ENCODE measurements around the gene CD19.
"Not testable (repeated sequence)": the region's sequence is repeated elsewhere in the genome, so short reads cannot be mapped to it uniquely, and the experiment has no call there.

Gene CD19

DNA sequence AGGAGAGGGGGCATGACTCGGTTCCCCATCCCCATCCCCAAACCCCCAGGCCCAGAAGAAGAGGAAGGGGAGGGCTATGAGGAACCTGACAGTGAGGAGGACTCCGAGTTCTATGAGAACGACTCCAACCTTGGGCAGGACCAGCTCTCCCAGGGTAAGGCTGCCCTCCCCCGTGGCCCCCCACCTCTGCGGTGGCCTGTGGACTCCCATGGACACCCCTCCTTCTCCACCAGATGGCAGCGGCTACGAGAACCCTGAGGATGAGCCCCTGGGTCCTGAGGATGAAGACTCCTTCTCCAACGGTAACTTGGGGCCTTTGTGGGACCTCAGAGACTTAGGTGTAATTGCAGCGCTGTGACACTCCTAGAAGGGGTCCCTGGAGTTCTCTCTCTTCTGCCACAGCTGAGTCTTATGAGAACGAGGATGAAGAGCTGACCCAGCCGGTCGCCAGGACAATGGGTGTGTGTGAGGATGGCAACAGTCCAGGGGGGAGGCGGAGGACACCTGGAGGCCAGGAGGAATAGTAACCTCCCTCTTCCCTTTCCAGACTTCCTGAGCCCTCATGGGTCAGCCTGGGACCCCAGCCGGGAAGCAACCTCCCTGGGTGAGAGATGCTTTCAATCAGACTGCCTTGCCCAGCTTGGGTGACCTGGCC is 5.6 kb downstream of the CD19 start:
- DNase-seq: no peak

GRCh38 chr16:28938721-28939120 is 7.0 kb downstream of the CD19 start:
- no peak for DNase-seq

DNA sequence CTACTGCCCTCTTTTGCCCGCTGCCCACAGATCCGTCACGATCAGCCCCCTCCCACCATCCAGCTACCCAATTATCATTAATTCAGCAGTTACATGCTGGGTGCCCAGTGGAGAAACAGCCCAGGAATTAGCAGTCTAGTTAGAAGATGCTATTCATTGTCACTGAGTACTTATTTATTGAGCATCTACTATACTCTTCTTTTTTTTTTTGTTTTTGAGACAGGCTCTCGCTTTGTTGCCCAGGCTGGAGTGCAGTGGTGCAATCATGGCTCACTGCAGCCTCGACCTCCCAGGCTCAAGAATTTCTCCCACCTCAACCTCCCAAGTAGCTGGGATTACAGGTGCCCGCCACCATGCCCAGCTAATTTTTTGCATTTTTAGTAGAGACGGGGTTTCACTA is 8.1 kb downstream of the CD19 start:
- DNase-seq: not testable (repeated sequence)

GRCh38 chr16:28943281-28943680 is 11.5 kb downstream of the CD19 start:
- DNase-seq: no peak

DNA sequence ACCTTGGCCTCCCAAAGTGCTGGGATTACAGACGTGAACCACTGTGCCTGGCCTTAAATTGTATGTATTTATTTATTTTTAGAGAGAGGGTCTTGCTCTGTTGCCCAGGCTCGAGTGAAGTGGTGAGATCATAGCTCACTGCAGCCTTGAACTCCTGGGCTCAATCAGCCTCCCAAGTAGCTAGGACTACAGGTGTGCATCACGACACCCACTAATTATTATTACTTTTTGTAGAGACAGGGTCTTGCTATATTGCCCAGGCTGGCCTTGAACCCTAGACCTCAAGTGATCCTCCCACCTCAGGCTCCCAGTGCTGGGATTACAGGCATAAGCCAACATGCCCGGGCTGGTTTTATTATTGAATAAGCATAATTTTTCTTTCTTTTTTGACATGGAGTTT is 14.9 kb downstream of the CD19 start:
- DNase-seq: no peak

DNA sequence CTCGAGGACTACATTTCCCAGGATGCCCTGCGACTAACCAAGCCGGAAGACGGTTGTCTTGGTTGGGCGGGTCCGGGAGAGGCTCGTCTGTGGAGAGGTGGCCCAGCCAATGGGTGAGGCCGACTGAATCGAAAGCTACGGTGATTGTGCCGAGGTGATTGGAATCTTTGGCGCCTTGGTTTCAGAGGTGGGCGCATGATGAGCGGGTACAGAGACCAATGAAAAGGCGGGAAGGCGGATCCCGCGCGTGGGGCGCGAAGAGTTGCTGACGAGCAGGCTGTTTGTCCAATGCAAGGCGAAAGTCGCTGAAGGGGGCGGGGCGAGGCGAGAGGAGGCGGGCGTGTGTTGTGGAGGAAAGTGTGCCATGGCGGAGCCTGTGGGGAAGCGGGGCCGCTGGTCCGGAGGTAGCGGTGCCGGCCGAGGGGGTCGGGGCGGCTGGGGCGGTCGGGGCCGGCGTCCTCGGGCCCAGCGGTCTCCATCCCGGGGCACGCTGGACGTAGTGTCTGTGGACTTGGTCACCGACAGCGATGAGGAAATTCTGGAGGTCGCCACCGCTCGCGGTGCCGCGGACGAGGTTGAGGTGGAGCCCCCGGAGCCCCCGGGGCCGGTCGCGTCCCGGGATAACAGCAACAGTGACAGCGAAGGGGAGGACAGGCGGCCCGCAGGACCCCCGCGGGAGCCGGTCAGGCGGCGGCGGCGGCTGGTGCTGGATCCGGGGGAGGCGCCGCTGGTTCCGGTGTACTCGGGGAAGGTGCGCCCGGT is 19.1 kb downstream of the CD19 start, which contains the start of gene NFATC2IP:
Gene NFATC2IP (plus strand): TSS at position 290 of the 762 bp plus-strand sequence. CDS start 75 bp downstream, at position 365.
- peak; percentile 99 for DNase-seq

DNA sequence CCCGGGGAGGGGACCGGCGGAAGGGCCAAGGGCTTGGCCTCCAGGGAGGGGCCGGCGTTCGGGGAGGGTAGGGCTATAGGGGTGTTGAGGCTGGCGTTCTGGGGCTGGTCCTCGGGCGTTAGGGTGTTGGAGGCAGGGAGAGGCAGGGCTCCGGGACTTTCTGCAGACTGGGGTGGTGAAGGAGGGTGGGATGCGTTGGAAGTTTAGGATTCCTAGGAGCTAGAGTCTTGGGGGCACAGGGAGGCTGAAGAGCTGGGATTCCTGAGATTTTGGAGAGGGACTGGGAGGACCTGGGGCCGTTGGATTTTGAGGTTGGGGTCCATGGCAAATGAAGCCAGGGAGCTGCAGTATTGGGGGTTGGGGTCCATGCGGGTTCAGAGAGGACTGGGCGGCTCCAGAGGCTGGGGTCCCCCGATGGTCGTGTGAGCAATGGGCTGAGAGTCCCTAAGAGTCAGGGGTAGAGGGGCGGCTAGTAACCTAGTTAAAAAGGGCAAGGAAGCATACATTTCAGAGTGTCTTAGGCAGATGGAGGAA is 19.7 kb downstream of the CD19 start:
- no peak for DNase-seq

DNA sequence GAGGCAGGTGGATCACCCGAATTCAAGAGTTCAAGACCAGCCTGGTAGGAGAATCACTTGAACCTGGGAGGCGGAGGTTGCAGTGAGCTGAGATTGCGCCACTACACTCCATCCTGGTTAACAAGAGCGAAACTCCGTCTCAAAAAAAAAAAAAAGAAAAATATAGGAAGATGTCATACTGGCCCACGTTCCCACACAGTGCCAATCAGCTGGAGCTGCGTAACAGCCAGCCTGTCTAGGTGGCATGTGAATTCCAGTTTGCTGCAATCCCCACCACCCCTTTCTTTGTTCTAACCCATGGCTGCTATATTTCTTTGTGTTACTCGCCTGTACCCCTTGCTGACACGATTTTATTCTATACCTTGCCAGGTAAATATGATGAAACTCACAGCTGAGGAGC is 26.4 kb downstream of the CD19 start:
- DNase-seq: no peak

GRCh38 chr16:28958836-28959235 is 27.1 kb downstream of the CD19 start:
- no peak for DNase-seq

- no peak for DNase-seq
These were observed 32.3 kb downstream of the CD19 start for GRCh38 chr16:28964072-28964471.

DNA sequence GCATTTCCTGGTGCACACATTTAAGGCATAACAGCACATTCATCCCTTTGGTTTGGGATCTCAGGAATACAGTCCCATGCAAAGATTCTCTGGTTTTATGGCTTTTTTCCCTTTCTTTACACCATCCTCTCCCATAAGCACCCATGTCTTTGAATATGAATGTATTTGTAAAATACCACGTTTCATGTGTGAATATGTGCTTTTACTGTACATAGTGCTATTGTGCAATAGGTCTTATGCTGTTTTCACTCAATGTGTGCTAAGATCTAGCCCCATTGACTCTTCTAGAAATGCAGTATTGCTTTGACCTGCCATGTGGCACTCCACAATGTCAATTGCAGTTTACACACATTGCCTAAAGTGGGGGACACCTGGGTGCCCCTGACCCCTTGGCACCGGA is 32.7 kb downstream of the CD19 start:
- DNase-seq: no peak

- DNase-seq: no peak
These were observed 35.4 kb downstream of the CD19 start for GRCh38 chr16:28967156-28967555.

DNA sequence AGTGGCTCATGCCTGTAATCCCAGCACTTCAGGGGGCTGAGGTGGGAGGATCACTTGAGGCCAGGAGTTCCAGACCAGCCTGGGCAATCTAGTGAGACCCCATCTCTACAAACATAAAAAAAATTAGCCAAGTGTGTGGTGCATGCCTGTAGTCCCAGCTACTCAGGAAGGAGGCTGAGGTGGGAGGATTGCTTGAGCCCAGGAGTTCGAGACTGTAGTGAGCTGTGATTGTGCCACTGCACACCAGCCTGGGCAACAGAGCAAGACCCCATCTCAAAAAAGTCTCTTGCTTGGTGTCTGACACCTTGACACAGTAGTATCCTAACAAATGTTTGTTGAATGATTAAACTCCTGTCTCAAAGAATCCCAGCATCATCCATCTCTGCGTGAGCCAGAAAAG is 37.9 kb downstream of the CD19 start:
- DNase-seq: not testable (repeated sequence)

DNA sequence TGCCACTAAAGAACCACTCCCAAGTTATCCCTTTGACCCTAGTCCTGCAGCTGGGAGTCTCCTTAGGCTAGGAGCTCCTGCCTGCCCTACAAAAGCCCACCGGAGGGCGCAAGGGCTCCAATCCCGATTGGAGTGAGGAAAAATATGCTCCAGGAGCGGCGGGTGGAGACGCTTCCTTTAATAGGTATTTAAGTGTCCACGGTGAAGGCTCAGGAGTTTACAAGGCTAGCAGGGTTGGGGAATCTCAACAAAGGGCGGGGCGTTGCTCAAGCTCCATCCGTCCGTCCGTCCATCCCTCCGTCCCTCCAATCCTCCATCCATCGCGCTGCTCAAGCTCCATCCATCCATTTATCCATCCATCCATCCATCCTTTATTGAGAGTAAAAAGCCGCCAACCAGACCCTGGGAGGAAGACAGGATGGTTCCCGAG is 42.3 kb downstream of the CD19 start:
- peak; percentile 12 for DNase-seq

GRCh38 chr16:28974437-28975157 is 42.8 kb downstream of the CD19 start, which contains the start of gene SPNS1:
TSS of gene SPNS1 (plus strand) at chr16:28974778. CDS start at chr16:28975152, 374 bp downstream.
- DNase-seq: peak; percentile 88

GRCh38 chr16:28975158-28975599 is 43.4 kb downstream of the CD19 start:
- no peak for DNase-seq

DNA sequence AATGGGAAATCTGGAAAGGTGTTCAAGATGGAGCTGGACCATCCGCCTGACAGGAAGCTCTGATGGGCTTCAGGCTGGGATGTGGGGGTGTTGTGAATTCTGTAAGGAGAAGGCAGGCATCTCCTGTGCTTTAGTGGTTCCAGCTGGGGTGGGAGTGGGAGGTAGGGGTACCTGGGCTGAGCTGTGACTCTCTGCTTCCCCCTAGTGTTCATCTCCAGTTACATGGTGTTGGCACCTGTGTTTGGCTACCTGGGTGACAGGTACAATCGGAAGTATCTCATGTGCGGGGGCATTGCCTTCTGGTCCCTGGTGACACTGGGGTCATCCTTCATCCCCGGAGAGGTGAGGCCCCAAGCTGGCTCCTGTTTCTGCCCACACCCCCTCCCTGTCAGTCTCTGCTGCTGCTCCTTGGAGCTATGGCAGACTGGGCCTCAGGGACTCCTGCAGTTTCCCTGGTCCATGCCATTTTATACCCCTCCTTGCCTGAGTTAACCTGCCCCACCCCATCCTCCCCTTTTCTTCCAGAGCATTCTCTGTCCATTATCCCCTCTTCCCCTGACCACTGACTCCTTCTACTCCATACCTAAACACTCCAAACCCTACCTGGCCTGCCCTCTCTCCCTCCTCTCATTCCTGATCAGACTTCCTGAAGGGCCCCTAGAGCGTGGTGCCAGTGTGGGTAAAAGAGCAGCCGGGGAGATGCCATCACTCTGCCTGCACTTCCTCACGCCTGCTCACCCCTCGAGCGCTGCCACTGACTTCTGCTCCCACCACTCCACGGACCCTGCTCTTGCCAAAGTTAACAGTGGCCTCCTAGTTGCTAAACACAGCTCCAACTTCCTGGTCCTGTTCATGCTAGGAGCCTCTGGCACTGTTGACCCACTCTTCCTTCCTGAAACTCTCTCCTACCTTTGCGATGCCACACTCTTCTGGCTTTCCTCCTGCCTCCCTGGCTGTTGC is 46.2 kb downstream of the CD19 start:
- no peak for DNase-seq

DNA sequence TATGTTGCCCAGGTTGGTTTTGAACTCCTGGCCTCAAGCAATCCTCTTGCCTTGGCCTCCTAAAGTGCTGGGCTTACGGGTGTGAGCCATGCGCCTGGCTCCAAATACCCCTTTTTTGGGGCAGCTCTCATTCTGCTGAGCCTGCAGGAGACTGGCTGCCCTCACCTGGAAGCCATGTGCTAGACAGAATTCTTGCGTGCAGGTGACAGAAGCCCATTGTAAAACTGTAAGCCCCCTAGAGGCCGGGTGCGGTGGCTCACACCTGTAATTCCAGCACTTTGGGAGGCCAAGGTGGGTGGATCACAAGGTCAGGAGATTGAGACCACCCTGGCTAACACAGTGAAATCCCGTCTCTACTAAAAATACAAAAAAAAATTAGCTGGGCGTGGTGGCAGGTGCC is 48.6 kb downstream of the CD19 start:
- not testable (repeated sequence) for DNase-seq

GRCh38 chr16:28980929-28981328 is 49.2 kb downstream of the CD19 start:
- no peak for DNase-seq

DNA sequence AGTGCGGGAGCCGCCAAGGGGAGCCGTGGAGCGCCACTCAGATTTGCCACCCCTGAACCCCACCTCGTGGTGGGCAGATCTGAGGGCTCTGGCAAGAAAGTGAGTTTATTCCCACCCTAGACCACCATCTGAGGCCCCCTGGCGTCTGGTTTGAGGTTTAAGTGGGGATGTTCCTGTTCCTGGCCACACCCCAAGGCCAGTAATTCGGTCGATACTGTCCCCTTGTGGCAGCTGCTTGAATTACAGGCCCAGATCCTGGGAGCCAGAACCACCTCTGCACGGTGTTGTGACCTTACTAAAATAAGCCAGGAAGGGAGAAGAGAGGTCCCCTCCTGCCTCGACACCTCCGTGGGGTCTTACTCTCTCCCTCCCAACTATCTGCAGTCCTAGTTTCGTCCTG is 49.7 kb downstream of the CD19 start:
- no peak for DNase-seq

- no peak for DNase-seq
These were observed 50.6 kb downstream of the CD19 start for GRCh38 chr16:28982418-28982817.

DNA sequence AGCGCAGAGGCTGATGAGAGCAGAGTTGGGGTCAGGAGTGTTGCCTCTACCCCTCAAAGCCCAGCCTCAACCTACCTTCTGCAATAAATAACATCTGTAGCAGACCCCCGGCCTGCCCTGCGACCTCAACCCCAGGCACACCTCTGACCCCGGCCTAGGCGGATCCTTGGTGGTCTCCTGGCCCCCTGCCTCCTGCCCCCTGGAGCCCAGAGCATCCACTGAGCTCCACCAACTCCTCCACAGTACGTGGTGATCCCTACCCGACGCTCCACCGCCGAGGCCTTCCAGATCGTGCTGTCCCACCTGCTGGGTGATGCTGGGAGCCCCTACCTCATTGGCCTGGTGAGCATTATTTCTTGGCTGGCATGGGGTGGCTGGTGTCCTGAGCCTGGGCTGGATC is 51.2 kb downstream of the CD19 start:
- no peak for DNase-seq
